ENCODE measurements around the gene ELK1.

The ELK1 gene

DNA sequence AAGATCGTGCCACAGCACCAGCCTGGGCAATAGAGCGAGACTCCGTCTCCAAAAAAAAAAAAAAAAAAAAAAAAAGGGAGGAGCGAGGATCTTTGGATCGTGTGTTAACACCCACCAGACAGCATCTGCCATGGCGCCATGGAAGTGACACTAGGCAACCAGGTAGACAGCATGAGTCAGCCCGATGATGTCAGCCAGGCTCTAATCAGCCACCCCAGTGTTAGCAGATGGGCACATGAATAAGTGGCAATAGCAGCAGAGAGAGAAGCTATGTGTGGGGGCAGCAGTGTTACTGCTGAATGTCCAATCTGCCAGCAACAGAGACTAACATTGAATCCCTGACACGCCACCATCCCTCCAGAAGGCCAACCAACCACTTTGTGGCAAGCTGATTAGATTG is 37.3 kb downstream of the ELK1 start:
- CTCF ChIA-PET = interaction anchor here (1.0 to 1.6 kb wide), 3 partner anchors 10 to 42 kb away, joined by 3 to 6 read pairs (median 3); no protein-coding TSS in a partner anchor
- POLR2A ChIA-PET = no interaction called here
- DNase-seq (ENCODE audit: extremely low spot score) = no peak
- TF ChIP-seq, protein P1, sequence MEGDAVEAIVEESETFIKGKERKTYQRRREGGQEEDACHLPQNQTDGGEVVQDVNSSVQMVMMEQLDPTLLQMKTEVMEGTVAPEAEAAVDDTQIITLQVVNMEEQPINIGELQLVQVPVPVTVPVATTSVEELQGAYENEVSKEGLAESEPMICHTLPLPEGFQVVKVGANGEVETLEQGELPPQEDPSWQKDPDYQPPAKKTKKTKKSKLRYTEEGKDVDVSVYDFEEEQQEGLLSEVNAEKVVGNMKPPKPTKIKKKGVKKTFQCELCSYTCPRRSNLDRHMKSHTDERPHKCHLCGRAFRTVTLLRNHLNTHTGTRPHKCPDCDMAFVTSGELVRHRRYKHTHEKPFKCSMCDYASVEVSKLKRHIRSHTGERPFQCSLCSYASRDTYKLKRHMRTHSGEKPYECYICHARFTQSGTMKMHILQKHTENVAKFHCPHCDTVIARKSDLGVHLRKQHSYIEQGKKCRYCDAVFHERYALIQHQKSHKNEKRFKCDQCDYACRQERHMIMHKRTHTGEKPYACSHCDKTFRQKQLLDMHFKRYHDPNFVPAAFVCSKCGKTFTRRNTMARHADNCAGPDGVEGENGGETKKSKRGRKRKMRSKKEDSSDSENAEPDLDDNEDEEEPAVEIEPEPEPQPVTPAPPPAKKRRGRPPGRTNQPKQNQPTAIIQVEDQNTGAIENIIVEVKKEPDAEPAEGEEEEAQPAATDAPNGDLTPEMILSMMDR (IDR thresholded peaks at IDR 0.05; ENCODE audit: control extremely low read depth, extremely low read depth, low read depth, missing control alignments) = no peak

GRCh38 chrX:47612418-47612817 is 37.9 kb downstream of the ELK1 start:
- TF ChIP-seq, protein P1 (IDR thresholded peaks at IDR 0.05; ENCODE audit: control extremely low read depth, extremely low read depth, low read depth, missing control alignments) = no peak
- DNase-seq (ENCODE audit: extremely low spot score) = no peak
- CTCF ChIA-PET = no interaction called here
- POLR2A ChIA-PET = no interaction called here

DNA sequence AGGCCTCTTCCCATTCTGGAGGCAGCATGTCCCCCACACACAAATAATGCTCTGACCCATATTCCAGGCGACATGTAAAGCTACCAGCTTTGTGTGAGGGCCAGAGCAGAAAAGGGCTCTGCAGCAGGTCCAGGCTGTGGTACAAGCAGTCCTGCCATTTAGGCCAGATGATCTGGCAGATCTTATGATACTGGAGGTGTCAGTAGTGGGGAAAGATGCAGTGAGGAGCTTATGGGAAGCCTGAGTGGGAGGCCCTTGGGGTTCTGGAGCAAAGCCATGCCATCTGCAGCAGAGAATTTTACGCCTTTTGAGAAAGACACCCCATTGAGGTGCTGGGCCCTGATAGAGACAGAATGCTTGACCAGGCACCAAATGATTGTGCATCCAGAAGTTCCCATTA is 38.4 kb downstream of the ELK1 start:
- POLR2A ChIA-PET = no interaction called here
- CTCF ChIA-PET = no interaction called here
- DNase-seq (ENCODE audit: extremely low spot score) = no peak
- TF ChIP-seq, protein P1 (IDR thresholded peaks at IDR 0.05; ENCODE audit: control extremely low read depth, extremely low read depth, low read depth, missing control alignments) = no peak

DNA sequence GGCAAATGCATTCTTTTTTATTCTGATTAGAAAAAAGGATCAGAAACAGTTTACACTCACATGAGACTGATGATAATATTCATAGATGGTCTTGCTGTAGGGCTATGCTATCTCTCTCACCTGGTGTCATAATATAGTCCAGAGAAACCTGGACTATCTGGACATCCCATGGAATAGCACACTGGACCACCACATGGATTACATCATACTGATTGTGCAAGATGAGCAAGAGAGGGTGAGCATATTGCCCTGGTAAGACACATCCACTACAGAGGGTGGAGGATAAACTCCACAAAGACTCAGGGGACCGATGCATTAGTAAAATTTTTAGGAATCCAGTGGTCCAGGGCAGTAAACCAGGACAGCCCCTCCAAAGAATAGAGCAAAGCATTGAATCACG is 38.9 kb downstream of the ELK1 start:
- TF ChIP-seq, protein P1 (IDR thresholded peaks at IDR 0.05; ENCODE audit: control extremely low read depth, extremely low read depth, low read depth, missing control alignments) = no peak
- ChIA-PET POLR2A (no interaction called here), CTCF (no interaction called here)
- no peak for DNase-seq (ENCODE audit: extremely low spot score)

GRCh38 chrX:47610511-47610910 is 39.9 kb downstream of the ELK1 start:
- TF ChIP-seq, protein P1 (IDR thresholded peaks at IDR 0.05; ENCODE audit: control extremely low read depth, extremely low read depth, low read depth, missing control alignments) = no peak
- DNase-seq (ENCODE audit: extremely low spot score) = no peak
- POLR2A ChIA-PET = no interaction called here
- CTCF ChIA-PET = no interaction called here

GRCh38 chrX:47608130-47608810 is 42.1 kb downstream of the ELK1 start:
- no peak for DNase-seq (ENCODE audit: extremely low spot score)
- ChIA-PET POLR2A (no interaction called here), CTCF (no interaction called here)

More at GRCh38 chrX:47608130-47608810, 42.1 kb downstream of the ELK1 start:
- TF ChIP-seq, protein P1 (IDR thresholded peaks at IDR 0.05; ENCODE audit: control extremely low read depth, extremely low read depth, low read depth, missing control alignments) = no peak
